ENCODE measurements around the gene CA11. TPM values are rescaled to one million over a fixed set of nuclear protein-coding genes. Genes with fewer than 3 reads are reported as not detected.
"Not testable (repeated sequence)": the region's sequence is repeated elsewhere in the genome, so short reads cannot be mapped to it uniquely, and the experiment has no call there.

CA11 gene
- 2.3 and 4.1 TPM in 2 replicates for total RNA-seq
- 1.5 and 1.7 TPM in 2 replicates for polyA plus RNA-seq
- 10.1 and 11.4 TPM in 2 replicates for polyA plus RNA-seq (2012)
- polyA minus RNA-seq (ENCODE audit: low replicate concordance), result 1.7 TPM in 1 of 2 replicates, not detected in the other

DNA sequence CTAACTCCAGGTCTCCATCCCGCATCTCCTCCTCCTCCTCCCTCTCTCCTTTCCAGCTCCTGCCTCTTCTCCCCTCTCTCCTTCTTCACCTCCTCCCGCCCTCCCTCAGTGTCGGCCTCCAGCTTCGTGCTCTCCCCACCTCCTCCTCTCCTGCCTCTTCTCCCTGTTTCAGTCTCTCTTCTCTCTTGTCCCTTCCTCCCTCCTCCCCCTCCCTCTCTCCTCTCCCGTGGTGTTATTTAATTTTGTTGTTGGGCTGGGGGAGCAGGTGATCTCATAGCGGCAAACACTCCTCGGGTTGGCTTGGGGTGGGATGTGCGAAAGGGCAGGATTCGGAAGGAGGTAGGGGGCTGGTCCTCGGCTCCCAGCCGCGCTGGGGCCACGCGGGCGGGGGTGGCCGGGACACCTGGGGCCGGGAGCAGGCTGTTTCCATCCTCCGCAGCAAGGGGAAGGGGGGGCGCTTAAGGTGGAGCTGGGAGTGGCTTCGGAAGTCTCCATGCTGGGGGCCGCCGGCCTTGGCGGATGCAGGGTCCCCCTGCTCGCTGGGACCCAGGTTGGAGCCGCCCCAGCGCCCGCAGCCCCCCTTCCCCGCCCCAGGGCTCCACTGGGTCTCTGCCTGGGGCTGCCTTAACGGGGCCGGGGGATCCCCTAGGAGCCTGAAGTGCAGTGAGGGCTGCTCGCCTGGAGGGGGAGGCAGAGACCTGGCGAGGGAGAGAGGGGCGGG is at the start of gene CA11:
Gene CA11, minus strand, starts transcription at position 187 of the 721 bp plus-strand sequence. CDS start 555 bp downstream, outside the sequence.
- Histone ChIP-seq H2AFZ (ENCODE audit: low read length) (peak within 1 kb of the TSS; percentile 75), H3K9ac (ENCODE audit: insufficient read depth, low read length) (no peak within 1 kb of the TSS), H3K4me3 (replicated peaks in 1 of 4; ENCODE audit: control extremely low read depth in 1 of 4, insufficient read depth in 1 of 4, low read depth in 3 of 4, low read length in 4 of 4) (peak within 1 kb of the TSS; percentile 27 to 63 (median 46)), H3K4me1 (ENCODE audit: control insufficient read depth, extremely low read depth, insufficient read depth, low read length) (peaks cover 2% of the 10 kb centered on the region), H3K27me3 (ENCODE audit: control insufficient read depth, insufficient read depth, low read length) (no peaks in the 10 kb centered on the region), H3K27ac (ENCODE audit: insufficient read depth, low read length) (no peak within 1 kb of the TSS), H4K20me1 (ENCODE audit: control insufficient read depth, extremely low read depth, insufficient read depth, low read length) (no peaks in the 10 kb centered on the region), H3K36me3 (ENCODE audit: control insufficient read depth, insufficient read depth, low read length) (no peaks in the 10 kb centered on the region), H3K79me2 (ENCODE audit: control insufficient read depth, insufficient read depth, low read length) (no peaks in the 10 kb centered on the region), H3K9me3 (ENCODE audit: control insufficient read depth, insufficient read depth, low read depth, low read length) (no peaks in the 10 kb centered on the region), H3K4me2 (ENCODE audit: extremely low read depth, insufficient read depth, low read length) (peak within 1 kb of the TSS; percentile 72)
- peak; percentile 24 to 75 for DNase-seq (ENCODE audit: low read depth in 2 of 2)
- TF ChIP-seq, protein P1, sequence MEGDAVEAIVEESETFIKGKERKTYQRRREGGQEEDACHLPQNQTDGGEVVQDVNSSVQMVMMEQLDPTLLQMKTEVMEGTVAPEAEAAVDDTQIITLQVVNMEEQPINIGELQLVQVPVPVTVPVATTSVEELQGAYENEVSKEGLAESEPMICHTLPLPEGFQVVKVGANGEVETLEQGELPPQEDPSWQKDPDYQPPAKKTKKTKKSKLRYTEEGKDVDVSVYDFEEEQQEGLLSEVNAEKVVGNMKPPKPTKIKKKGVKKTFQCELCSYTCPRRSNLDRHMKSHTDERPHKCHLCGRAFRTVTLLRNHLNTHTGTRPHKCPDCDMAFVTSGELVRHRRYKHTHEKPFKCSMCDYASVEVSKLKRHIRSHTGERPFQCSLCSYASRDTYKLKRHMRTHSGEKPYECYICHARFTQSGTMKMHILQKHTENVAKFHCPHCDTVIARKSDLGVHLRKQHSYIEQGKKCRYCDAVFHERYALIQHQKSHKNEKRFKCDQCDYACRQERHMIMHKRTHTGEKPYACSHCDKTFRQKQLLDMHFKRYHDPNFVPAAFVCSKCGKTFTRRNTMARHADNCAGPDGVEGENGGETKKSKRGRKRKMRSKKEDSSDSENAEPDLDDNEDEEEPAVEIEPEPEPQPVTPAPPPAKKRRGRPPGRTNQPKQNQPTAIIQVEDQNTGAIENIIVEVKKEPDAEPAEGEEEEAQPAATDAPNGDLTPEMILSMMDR (conservative IDR thresholded peaks at IDR 0.05 in 1 of 2, IDR thresholded peaks at IDR 0.05 in 1 of 2; ENCODE audit: low read depth in 1 of 2, low read length in 2 of 2), result peak; percentile 75 to 80
- TF ChIP-seq EZH2 (IDR thresholded peaks at IDR 0.05; ENCODE audit: low read length, missing control alignments), result no peak

DNA sequence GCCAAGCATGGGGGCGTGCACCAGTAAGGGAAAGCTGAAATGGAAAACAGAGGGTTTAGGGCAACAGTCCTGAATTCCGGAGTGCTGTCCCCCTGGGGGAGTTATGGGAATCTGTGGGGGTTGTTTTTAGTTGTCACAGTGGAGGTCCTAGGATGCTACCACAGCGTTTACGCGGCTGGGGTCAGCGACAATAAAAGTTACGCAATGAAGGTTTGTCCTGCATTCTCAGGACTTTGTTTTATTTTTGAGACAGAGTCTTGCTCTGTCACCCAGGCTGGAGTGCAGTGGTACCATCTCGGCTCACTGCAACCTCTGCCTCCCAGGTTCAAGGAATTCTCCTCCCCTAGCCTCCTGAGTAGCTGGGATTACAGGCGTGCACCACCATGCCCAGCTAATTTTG is 47.6 kb upstream of the CA11 start:
- not testable (repeated sequence) for H3K4me2 ChIP-seq (ENCODE audit: extremely low read depth, insufficient read depth, low read length); H4K20me1 ChIP-seq (ENCODE audit: control insufficient read depth, extremely low read depth, insufficient read depth, low read length)

DNA sequence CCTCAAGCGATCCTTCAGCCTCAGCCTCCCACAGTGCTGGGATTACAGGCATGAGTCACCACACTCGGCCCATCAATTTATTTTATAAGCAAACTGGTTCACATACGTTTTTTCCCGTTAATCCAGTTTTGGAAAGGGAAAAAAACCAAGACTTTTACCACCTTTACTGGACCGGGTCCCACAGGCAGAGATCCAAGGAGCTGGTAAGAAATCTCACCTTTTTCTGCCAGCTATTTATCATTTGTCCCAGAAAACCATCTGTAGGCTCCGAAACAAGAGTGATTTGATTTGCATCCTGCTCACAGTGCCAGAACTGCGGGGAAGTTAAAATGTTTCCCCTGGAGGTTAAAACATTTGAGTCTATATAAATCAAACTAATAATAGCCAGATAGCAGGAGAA is 43.5 kb upstream of the CA11 start:
- no peak for TF ChIP-seq EZH2 (IDR thresholded peaks at IDR 0.05; ENCODE audit: low read length, missing control alignments)
- TF ChIP-seq, protein P1 (conservative IDR thresholded peaks at IDR 0.05 in 1 of 2, IDR thresholded peaks at IDR 0.05 in 1 of 2; ENCODE audit: low read depth in 1 of 2, low read length in 2 of 2), result no peak
- Histone ChIP-seq H2AFZ (ENCODE audit: low read length) (no peak overlapping the region), H3K9ac (ENCODE audit: insufficient read depth, low read length) (no peak overlapping the region), H3K36me3 (ENCODE audit: control insufficient read depth, insufficient read depth, low read length) (no peaks in the 10 kb centered on the region), H4K20me1 (ENCODE audit: control insufficient read depth, extremely low read depth, insufficient read depth, low read length) (no peaks in the 10 kb centered on the region), H3K9me3 (ENCODE audit: control insufficient read depth, insufficient read depth, low read depth, low read length) (no peaks in the 10 kb centered on the region), H3K4me3 (replicated peaks in 1 of 4; ENCODE audit: control extremely low read depth in 1 of 4, insufficient read depth in 1 of 4, low read depth in 3 of 4, low read length in 4 of 4) (no peak overlapping the region), H3K4me1 (ENCODE audit: control insufficient read depth, extremely low read depth, insufficient read depth, low read length) (no peaks in the 10 kb centered on the region), H3K27ac (ENCODE audit: insufficient read depth, low read length) (no peak overlapping the region), H3K4me2 (ENCODE audit: extremely low read depth, insufficient read depth, low read length) (no peak overlapping the region), H3K79me2 (ENCODE audit: control insufficient read depth, insufficient read depth, low read length) (no peaks in the 10 kb centered on the region), H3K27me3 (ENCODE audit: control insufficient read depth, insufficient read depth, low read length) (no peaks in the 10 kb centered on the region)
- DNase-seq (ENCODE audit: low read depth in 2 of 2), result no peak

More for the DNA sequence above, 47.6 kb upstream of the CA11 start:
- H3K79me2 ChIP-seq (ENCODE audit: control insufficient read depth, insufficient read depth, low read length); DNase-seq (ENCODE audit: low read depth in 2 of 2); H3K9ac ChIP-seq (ENCODE audit: insufficient read depth, low read length); H3K36me3 ChIP-seq (ENCODE audit: control insufficient read depth, insufficient read depth, low read length); H3K27ac ChIP-seq (ENCODE audit: insufficient read depth, low read length); H3K9me3 ChIP-seq (ENCODE audit: control insufficient read depth, insufficient read depth, low read depth, low read length); H3K4me3 ChIP-seq (replicated peaks in 1 of 4; ENCODE audit: control extremely low read depth in 1 of 4, insufficient read depth in 1 of 4, low read depth in 3 of 4, low read length in 4 of 4); H3K4me1 ChIP-seq (ENCODE audit: control insufficient read depth, extremely low read depth, insufficient read depth, low read length); H2AFZ ChIP-seq (ENCODE audit: low read length); H3K27me3 ChIP-seq (ENCODE audit: control insufficient read depth, insufficient read depth, low read length): not testable (repeated sequence)
